GM21390 (cell line): ENCODE results near the gene PAQR5.

Experiments used
- ATAC-seq: cut with Tn5 transposase; IDR thresholded peaks from one replicate; pipeline ENCODE4 v1.9.1; 2021; ENCODE audit not compliant: unreplicated experiment

PAQR5 gene

DNA sequence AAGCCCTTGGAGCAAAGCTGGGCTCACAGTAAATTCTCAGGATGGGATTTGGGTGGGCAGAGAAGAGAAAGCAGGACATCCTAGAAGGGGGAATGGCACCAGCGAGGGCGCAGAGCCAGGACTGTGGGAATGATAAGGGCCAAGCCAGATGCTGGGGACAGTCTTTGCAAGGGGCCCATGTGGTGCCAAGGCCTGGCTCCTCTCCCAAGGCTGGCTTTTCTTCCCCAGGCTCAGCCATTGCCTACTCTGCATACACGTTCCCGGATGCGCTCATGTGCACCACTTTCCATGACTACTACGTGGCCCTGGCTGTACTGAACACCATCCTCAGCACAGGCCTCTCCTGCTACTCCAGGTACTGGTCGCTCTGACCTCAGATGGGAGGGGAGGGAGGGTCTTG is 90.7 kb downstream of the PAQR5 start:
- no peak for ATAC-seq

GRCh38 chr15:69390575-69390974 is 91.9 kb downstream of the PAQR5 start:
- ATAC-seq: no peak

GRCh38 chr15:69391046-69391757 is 92.5 kb downstream of the PAQR5 start:
- ATAC-seq: no peak

DNA sequence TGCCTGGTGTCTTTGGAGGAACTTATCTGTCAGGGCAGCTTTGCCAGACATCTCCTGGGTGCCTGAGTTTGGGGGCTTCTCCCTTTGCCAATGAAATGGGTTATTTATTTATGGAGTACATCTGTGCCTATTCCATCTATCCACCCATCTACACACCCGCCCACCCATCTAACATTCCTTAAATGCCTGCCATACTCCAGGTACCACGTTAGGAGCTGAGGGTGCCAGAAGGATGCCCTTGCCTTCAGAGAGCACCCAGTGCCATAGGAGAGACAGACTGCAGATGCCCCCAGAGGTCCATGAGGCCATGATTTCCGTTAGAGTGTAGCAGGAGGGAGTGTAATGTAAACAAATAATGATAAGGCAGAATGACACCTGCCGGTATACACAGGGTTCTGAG is 93.6 kb downstream of the PAQR5 start:
- no peak for ATAC-seq

DNA sequence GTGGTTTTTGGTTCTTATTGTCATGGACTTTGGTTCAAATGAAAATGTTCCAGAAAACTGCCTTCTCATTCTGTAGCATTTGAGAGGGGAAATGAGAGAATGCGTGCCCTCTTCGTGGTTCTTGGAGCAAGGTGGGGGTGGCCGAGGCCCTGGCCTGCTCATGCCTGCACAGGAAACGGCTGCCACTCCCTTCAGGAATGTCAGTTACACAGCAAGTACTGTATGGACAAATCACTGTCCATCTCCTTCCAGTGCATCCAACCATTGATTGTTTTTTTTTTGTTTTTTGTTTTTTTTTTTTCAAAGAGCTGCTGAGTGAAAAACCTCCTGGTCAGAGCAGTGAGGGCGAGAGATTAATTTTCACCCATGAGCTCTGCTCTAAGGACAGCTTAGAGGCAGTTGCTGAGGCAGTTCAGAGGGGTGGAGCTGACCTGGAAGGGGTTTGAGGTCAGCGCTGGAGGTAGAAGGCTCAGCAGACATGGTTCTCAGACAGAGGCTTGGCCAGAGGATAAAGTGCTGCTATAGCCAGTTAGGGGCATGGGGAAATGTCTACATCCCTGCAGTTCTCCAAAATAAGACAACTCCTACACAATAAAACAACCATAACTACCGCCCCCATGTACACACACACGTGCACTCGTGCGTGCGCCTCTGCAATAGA is 95.2 kb downstream of the PAQR5 start:
- no peak for ATAC-seq

DNA sequence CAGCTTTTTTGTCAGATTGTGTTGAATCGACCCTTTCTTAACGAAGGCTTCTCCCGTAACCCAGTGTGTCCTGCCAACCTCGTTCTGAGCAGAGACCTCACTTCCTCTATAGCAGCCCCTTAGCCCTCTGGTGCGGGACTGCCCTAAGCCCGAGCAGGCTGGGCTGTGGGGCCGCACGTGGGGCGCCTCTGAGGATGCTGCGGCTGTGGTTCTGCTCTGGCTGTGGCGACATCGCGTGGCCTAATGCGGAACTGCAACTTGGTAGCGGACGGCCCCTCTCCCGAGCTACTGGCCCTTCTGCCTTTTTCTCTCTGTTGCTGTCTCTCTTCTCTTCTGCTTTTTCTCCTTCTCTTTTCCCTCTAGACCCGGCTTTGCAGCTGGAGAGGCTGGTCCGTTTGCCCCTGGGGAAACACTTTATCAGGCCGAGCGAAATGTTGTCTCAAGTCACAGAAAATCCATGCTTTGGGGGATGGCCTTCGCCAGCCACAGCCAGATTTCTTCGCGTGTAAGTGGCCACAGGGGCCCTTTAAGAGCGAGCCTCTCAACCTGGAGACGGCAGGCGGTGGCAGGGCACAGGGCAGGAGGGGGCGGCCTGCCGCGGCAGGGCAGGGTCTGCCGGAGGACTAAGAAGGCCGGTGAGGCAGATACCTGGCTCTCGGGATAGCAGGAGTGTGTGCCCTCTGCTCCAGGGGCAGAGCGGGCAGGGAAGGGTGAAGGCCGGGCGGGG is 96.0 kb downstream of the PAQR5 start:
- peak; percentile 81 for ATAC-seq

- no peak for ATAC-seq
Observed at GRCh38 chr15:69395460-69395859, 96.7 kb downstream of the PAQR5 start.

DNA sequence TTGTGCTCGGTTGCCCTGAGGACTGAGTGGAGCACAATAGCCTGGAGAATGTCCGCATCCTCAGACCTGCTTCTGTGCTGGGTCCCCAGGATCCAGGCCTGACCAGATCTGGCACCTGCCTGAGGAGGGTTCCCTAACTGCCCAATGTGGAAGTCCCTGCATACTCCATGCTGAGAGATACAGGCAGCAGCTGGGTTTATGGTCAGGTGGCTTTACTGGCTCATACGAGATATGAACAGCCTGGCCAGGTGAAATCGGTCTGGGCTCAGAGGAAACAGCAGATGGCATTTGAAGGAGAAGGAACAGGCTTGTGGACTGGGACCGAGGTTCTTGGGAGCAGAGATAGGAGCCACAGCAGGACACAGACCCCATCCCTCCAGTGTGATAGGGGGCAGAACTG is 97.3 kb downstream of the PAQR5 start:
- ATAC-seq: no peak

DNA sequence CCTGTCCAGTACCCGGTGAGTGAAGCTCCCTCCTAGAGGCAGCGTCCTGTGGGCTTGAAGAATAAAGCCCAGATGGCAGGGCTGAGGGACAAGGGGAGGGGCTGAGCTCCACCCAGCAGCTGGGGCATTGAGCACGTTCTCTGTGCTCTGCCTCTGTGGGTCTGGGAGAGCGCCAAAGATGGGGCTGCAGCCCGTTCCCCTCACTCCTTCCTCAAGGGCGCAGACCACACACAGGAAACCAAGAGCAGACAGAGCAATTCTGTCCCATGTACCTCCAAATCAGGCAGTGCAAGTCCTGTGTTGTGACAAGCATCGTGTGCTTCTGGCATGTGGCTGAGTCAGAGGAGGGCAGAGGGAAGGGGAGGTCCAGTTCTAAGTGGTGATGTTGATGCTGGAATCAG is 99.8 kb downstream of the PAQR5 start:
- ATAC-seq: no peak

DNA sequence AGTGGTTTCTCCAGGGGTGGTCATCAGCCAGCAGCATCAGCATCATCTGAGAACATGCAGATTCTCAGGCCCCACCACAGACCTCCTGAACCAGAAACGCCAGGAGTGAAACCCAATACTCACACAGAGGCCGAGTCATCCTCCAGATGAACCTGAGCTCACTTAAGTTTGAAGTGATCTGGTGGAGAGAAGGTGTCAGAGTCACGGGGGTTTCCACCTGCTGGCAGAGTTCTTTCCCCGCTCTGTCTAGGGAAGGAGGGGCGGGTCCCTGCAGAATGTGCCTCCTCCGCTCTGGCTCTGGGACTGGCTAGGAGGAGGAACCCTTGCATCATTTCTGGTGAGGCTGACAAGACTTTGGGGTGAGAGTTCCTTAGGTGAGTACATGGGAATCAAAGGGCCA is 102.1 kb downstream of the PAQR5 start:
- no peak for ATAC-seq

DNA sequence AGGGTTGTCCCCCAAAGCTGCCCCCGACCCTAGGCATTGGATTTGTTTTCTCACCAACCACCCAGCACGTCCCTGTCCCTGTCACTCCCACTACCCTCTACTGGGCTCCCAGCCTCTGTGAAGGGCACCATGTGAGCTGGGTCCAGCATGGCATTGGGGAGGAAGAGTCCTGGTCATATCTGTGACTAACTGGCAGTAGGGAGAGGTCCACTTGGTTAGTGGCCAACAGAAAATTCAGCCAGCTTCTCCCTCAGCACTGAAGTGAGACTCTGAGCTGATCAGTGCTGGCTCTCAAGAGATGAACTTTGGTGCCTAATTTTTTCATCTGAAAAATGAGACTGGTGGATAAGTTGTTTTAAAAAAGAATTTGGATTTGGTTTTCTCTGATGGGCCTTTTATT is 104.1 kb downstream of the PAQR5 start:
- no peak for ATAC-seq

- ATAC-seq: no peak
Observed at GRCh38 chr15:69403594-69403993, 104.9 kb downstream of the PAQR5 start.

DNA sequence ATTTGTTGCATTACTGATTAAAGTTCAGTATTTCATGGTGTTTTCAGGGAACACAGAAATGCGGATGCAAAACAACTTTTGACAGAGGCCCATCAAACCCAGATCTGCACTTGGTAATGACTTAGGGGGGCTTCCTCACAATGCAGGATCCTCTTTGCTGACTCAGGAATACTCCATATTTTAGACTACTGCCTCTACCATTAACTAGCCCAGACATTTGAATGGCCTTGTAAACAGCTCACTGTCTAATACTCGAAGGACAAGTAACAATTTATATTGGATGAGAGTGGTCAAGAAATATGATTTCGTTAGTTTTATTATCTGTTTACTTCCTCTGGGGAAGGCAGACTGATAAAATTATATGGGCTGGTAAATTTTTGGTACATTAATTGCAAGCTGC is 106.4 kb downstream of the PAQR5 start:
- no peak for ATAC-seq

DNA sequence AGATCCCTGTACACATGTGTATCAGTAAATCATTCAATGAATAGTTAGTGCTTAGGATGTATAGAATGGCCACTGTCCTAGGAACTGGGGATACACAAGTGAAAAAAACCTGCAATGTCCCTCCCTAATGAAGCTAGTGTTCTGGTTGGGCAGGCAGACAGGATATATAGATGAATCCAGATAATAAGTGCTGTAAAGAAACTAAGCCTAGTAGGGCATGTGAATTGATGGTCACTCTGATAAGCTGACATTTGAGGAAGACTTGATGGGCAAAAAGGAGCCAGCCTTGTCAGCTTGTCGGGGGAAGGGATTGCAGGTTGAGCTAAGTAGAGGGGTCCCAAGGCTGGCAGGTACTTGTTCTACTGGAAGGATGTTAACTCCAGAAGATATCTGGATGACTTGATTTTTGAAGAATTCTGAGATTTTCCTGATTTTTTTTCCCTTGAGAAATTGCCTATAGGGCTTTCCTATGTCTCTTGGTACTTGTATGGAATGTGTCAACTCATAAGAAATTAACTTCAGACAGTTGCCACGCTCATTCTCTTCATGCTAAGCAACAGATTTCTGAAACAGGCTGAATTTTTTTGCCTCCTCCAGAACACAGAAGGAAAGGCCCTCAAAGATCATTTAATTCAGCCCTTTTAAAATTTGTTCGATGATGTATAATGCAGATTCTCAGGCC is 109.1 kb downstream of the PAQR5 start:
- no peak for ATAC-seq

DNA sequence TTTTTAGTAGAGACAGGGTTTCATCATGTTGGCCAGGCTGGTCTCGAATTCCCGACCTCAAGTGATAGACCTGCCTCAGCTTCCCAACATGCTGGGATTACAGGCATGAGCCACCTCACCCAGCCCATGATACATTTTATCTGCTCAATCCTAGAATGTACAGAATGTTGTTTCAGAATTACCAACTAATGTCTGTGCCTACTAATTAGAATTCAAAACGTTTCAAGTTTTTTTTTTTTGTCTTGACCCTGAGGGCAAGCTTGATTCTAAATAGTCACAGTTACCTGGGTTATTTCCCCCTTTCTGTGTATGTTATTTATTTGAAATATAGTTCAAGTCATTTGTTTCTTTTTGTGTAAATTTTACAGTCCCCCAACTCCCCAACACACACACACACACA is 110.1 kb downstream of the PAQR5 start:
- ATAC-seq: no peak

GRCh38 chr15:69410248-69410874 is 111.6 kb downstream of the PAQR5 start:
- no peak for ATAC-seq

- ATAC-seq: no peak
Observed at GRCh38 chr15:69412274-69412673, 113.6 kb downstream of the PAQR5 start.

GRCh38 chr15:69412701-69413100 is 114.0 kb downstream of the PAQR5 start:
- no peak for ATAC-seq

- ATAC-seq: peak; percentile 94
Observed at GRCh38 chr15:69413822-69414700, 115.3 kb downstream of the PAQR5 start, which contains the start of gene KIF23. Gene KIF23 (plus strand): TSS chr15:69414349. CDS start chr15:69414466, 117 bp downstream.

DNA sequence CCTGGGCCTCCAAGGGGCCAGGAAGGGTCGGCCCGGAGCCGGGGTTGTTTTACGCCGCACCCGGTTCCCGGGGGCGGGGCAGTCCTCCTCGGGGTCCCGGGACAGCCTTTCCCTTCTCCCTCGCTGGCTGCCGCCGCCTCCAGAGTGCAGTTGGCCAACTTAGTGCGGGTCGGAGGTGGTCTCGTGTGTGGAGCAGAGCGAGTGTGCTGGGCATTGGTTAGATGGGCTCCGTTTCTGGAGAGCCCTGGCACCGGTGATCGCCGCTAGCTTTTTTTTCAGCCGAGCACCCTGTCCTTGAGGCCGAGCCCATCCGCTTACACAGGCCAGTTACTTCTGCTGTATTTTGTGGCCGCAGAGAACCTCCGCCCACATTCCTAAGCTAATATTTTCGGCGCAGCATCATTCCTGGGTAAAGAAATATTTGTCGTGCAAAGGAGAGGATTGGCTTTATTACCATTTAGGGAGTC is 116.0 kb downstream of the PAQR5 start:
- peak; percentile 30 for ATAC-seq
